Suppressor macrophage (primary cell): ENCODE measurements around the gene GOLGA5.
A peak's percentile ranks its signal among the peaks of the same experiment; 100 is the strongest.

Experiments used
- DNase-seq, 4 experiments: peaks; one replicate each; pipeline ENCODE4 v3.0.0-alpha.2; 2020 to 2022

Gene GOLGA5

GRCh38 chr14:92883066-92883465, 89.0 kb downstream of the GOLGA5 start:
- DNase-seq: no peak

GRCh38 chr14:92884410-92884809, 90.3 kb downstream of the GOLGA5 start:
- DNase-seq: no peak

DNA sequence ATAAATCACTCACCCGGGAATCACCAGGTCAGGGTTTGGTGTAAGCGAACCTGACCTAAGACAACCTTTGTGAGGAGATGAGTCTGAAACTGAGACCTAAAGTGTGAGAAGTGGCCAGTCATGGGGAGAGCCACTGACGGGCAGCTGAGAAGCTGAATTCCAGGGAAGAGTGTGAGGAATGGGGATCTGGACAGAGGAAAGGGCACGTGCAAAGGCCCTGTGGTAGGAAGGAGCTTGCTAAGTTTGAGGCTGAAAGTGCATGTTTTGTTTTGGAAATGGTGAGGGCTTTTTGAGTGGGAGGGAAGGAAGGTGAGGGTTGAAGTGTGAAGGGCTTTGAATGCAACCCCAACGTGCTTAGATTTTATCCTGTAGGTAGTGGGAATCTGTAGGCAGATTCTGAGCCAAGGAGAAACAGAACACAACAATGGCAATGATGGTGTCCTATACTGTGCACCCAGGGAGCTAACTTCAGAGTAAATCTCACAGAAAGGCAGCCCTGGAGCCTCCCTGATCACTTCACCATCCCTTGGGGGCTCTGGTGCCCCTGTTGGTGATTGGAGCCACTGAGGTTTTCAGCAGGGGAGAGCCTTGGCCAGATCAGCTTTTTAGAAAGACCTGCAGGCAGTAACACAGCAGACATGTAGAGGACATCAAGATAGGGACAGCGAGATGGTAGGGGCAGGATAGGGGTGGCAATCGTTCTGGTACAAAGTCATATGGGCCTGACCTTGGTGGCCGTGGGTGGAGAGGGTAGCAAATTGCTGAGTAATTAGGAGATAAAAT, 91.4 kb downstream of the GOLGA5 start:
- no peak for DNase-seq

DNA sequence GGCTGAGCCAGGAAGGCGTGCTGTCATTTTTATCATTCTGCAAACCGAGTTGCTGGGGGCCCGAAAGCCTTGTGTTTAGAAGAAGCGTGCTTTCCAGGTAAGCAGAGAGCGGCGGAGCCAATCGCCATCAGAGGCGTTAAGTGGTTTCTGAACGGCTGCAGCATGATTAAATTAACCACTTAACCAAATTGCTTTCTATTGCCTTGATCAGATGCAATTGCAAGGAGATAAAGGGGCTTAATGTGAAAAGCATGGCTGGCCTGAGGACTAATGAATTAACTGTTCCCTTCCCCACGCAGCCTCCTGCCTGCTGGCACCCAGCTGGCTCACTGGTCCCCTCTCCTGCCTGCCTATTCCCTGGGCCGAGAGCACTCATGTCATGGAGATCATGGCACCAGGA, 92.2 kb downstream of the GOLGA5 start:
- no peak for DNase-seq

GRCh38 chr14:92887157-92887556, 93.1 kb downstream of the GOLGA5 start:
- no peak for DNase-seq

DNA sequence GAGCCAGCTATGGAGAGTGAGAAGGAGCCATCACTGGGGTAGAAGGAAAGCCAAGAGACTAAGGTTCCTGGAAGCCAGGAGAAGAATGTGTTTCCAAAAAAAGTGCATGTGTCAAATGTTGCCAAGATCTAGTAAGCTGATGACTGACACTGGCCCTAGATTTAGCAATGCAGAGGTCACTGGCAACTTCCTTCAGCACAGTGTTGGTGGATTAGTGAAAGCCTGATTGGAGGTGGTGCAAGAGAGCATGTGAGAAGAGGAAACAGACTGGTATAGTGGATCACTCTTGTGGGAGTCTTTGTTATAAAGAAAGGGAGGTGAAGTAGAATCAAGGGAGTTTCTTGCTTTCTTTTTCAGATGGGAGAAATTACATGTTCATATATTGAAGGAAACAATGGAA, 94.8 kb downstream of the GOLGA5 start:
- peak; percentile 73 to 90 (median 83) for DNase-seq
